ENCODE results near the gene PDK1. TPM values are rescaled to one million over a fixed set of nuclear protein-coding genes. Genes with fewer than 3 reads are reported as not detected.

The PDK1 gene
- total RNA-seq, 1 experiment from 2014 or later, result 74.7 TPM

GRCh38 chr2:172562298-172562697 lies 6.4 kb downstream of the PDK1 start:
- H3K36me3 Mint-ChIP-seq (ENCODE audit: insufficient read depth in 1 of 3, low read depth in 3 of 3), result peaks cover 32 to 84% (median 52%) of the 10 kb centered on the region in 3 experiments; a peak in 6 of 7 replicates
- H3K9me3 Mint-ChIP-seq, result no peaks in the 10 kb centered on the region
- no peak overlapping the region for H2BK120ac ChIP-seq (ENCODE audit: low read depth, low read length, poor library complexity, severe bottlenecking)
- H3K4me3 Mint-ChIP-seq, result no peak overlapping the region
- no peaks in the 10 kb centered on the region for H3K4me1 ChIP-seq (ENCODE audit: insufficient read depth, low read length)
- no peak overlapping the region for H3K4me2 ChIP-seq (ENCODE audit: insufficient read depth, insufficient read length, low read length)
- no peak overlapping the region for H3K18ac ChIP-seq (ENCODE audit: insufficient read length, low read depth, low read length)
- no peak overlapping the region for H3K27ac ChIP-seq (ENCODE audit: insufficient read length, low read depth, low read length)
- peaks cover 29 to 33% of the 10 kb centered on the region in 2 experiments for H3K4me1 Mint-ChIP-seq
- no peak overlapping the region for H3K23ac ChIP-seq (ENCODE audit: insufficient read length, low read depth, low read length)
- peaks cover 8% of the 10 kb centered on the region; the same call in 1 of the 2 replicates for H3K79me2 ChIP-seq (ENCODE audit: insufficient read depth, low read length)
- H3K4ac ChIP-seq (ENCODE audit: low read depth, low read length), result no peak overlapping the region
- no peaks in the 10 kb centered on the region for H3K79me1 ChIP-seq (ENCODE audit: insufficient read depth, low read depth, low read length, poor library complexity, severe bottlenecking)
- no peak overlapping the region for H2AK5ac ChIP-seq (ENCODE audit: insufficient read length, low read length)
- DNase-seq, result no peak
- no CpG with 5 or more reads among the region's 1 CpG for WGBS (ENCODE audit: extremely low coverage, insufficient read length, low lambda C conversion rate)
- no peak overlapping the region for H3K9ac ChIP-seq (ENCODE audit: extremely low read depth, insufficient read length, low read length)
- H3K9me3 ChIP-seq (ENCODE audit: control insufficient read depth, low read depth, low read length), result no peaks in the 10 kb centered on the region
- H4K20me1 ChIP-seq (ENCODE audit: control insufficient read depth, insufficient read depth, insufficient read length), result no peaks in the 10 kb centered on the region
- H4K5ac ChIP-seq (ENCODE audit: insufficient read length, low read depth, low read length), result no peak overlapping the region
- H2BK5ac ChIP-seq (ENCODE audit: insufficient read length, low read length), result no peak overlapping the region
- no peaks in the 10 kb centered on the region for H3K23me2 ChIP-seq (ENCODE audit: insufficient read length, low read depth, low read length, poor library complexity, severe bottlenecking)
- H2BK20ac ChIP-seq (ENCODE audit: low read depth, low read length, poor library complexity, severe bottlenecking), result no peak overlapping the region
- H3K27me3 ChIP-seq (ENCODE audit: insufficient read depth, low read length), result no peaks in the 10 kb centered on the region
- no peak overlapping the region for H3K27ac Mint-ChIP-seq
- no peak overlapping the region for H4K8ac ChIP-seq (replicated peaks; ENCODE audit: insufficient read length, low read depth, low read length)
- no peak overlapping the region for H2AFZ ChIP-seq (ENCODE audit: low read length)
- TF ChIP-seq, protein P1, sequence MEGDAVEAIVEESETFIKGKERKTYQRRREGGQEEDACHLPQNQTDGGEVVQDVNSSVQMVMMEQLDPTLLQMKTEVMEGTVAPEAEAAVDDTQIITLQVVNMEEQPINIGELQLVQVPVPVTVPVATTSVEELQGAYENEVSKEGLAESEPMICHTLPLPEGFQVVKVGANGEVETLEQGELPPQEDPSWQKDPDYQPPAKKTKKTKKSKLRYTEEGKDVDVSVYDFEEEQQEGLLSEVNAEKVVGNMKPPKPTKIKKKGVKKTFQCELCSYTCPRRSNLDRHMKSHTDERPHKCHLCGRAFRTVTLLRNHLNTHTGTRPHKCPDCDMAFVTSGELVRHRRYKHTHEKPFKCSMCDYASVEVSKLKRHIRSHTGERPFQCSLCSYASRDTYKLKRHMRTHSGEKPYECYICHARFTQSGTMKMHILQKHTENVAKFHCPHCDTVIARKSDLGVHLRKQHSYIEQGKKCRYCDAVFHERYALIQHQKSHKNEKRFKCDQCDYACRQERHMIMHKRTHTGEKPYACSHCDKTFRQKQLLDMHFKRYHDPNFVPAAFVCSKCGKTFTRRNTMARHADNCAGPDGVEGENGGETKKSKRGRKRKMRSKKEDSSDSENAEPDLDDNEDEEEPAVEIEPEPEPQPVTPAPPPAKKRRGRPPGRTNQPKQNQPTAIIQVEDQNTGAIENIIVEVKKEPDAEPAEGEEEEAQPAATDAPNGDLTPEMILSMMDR (conservative IDR thresholded peaks at IDR 0.05), result no peak
- H2BK12ac ChIP-seq (ENCODE audit: insufficient read length, low read depth, low read length), result no peak overlapping the region
- H3K27me3 Mint-ChIP-seq (ENCODE audit: low read depth), result no peaks in the 10 kb centered on the region
- no peak overlapping the region for H3T11ph ChIP-seq (ENCODE audit: low read length)
- H3K14ac ChIP-seq (ENCODE audit: insufficient read depth, low read length), result no peak overlapping the region
- H2BK15ac ChIP-seq (ENCODE audit: low read depth, low read length), result no peak overlapping the region
- no peak overlapping the region for H4K91ac ChIP-seq (ENCODE audit: insufficient read length, low read depth, low read length)
- H3K56ac ChIP-seq (ENCODE audit: insufficient read length, low read depth, low read length), result no peak overlapping the region
